ENCODE data around the gene PARD6B.
"Not testable (repeated sequence)": the region's sequence is repeated elsewhere in the genome, so short reads cannot be mapped to it uniquely, and the experiment has no call there.

Gene PARD6B

GRCh38 chr20:50774515-50774914, 43.1 kb downstream of the PARD6B start:
- no peak for DNase-seq (ENCODE audit: low read depth, low spot score)

- DNase-seq (ENCODE audit: low read depth, low spot score) = no peak
These were observed 44.9 kb downstream of the PARD6B start for GRCh38 chr20:50776122-50776817.

GRCh38 chr20:50777373-50777772, 46.0 kb downstream of the PARD6B start:
- no peak for DNase-seq (ENCODE audit: low read depth, low spot score)

- not testable (repeated sequence) for DNase-seq (ENCODE audit: low read depth, low spot score)
These were observed 47.6 kb downstream of the PARD6B start for GRCh38 chr20:50778994-50779393.

- DNase-seq (ENCODE audit: low read depth, low spot score) = no peak
These were observed 52.0 kb downstream of the PARD6B start for GRCh38 chr20:50783390-50783789.

- DNase-seq (ENCODE audit: low read depth, low spot score) = no peak
These were observed 52.5 kb downstream of the PARD6B start for GRCh38 chr20:50783903-50784302.

- no peak for DNase-seq (ENCODE audit: low read depth, low spot score)
These were observed 53.1 kb downstream of the PARD6B start for GRCh38 chr20:50784464-50784863.

- DNase-seq (ENCODE audit: low read depth, low spot score) = no peak
These were observed 55.3 kb downstream of the PARD6B start for GRCh38 chr20:50786703-50787102.

- DNase-seq (ENCODE audit: low read depth, low spot score) = no peak
These were observed 55.8 kb downstream of the PARD6B start for GRCh38 chr20:50787181-50787580.

GRCh38 chr20:50788045-50788991, 56.9 kb downstream of the PARD6B start:
- DNase-seq (ENCODE audit: low read depth, low spot score) = no peak

GRCh38 chr20:50789968-50790650, 58.7 kb downstream of the PARD6B start:
- DNase-seq (ENCODE audit: low read depth, low spot score) = no peak

- DNase-seq (ENCODE audit: low read depth, low spot score) = peak; percentile 72
These were observed 59.4 kb downstream of the PARD6B start for GRCh38 chr20:50790651-50791277.

GRCh38 chr20:50792708-50793574, 61.6 kb downstream of the PARD6B start:
- no peak for DNase-seq (ENCODE audit: low read depth, low spot score)

GRCh38 chr20:50793575-50794016, 62.2 kb downstream of the PARD6B start:
- DNase-seq (ENCODE audit: low read depth, low spot score) = not testable (repeated sequence)

GRCh38 chr20:50794181-50794845, 62.9 kb downstream of the PARD6B start:
- no peak for DNase-seq (ENCODE audit: low read depth, low spot score)

GRCh38 chr20:50794846-50795634, 63.7 kb downstream of the PARD6B start, which contains the start of gene BCAS4:
Gene BCAS4, plus strand, starts transcription at chr20:50795061. Its CDS starts 23 bp downstream, at chr20:50795084.
- no peak for DNase-seq (ENCODE audit: low read depth, low spot score)

- DNase-seq (ENCODE audit: low read depth, low spot score) = no peak
These were observed 65.8 kb downstream of the PARD6B start for GRCh38 chr20:50797142-50797541.

GRCh38 chr20:50798650-50799049, 67.3 kb downstream of the PARD6B start:
- DNase-seq (ENCODE audit: low read depth, low spot score) = no peak
